NCI-H1930 (cell line): ENCODE data around the gene CNOT1.
A peak's percentile ranks its signal among the peaks of the same experiment; 100 is the strongest.

Source experiments
- DNase-seq, 2 experiments: peaks; one replicate each; lab custom pipeline; 2025; lab: John Stamatoyannopoulos, UW

The CNOT1 gene

GRCh38 chr16:58516768-58517107 lies 112.9 kb downstream of the CNOT1 start:
- no peak for DNase-seq

GRCh38 chr16:58515871-58516767 lies 113.5 kb downstream of the CNOT1 start:
- no peak for DNase-seq

- DNase-seq: peak; percentile 39 to 65
Observed at GRCh38 chr16:58515125-58515870, 114.3 kb downstream of the CNOT1 start, which contains the start of gene SETD6. SETD6 (plus strand) TSS chr16:58515517; CDS start chr16:58515538, 21 bp downstream.

GRCh38 chr16:58513874-58514273 lies 115.8 kb downstream of the CNOT1 start:
- DNase-seq: no peak

- DNase-seq: peak; percentile 40 to 52
Observed at GRCh38 chr16:58511933-58512815, 117.5 kb downstream of the CNOT1 start.

GRCh38 chr16:58510776-58511628 lies 118.6 kb downstream of the CNOT1 start:
- DNase-seq: no peak

- no peak for DNase-seq
Observed at GRCh38 chr16:58510097-58510775, 119.4 kb downstream of the CNOT1 start.

- DNase-seq: no peak
Observed at GRCh38 chr16:58509256-58510096, 120.2 kb downstream of the CNOT1 start.

- DNase-seq: no peak
Observed at GRCh38 chr16:58508671-58509251, 120.9 kb downstream of the CNOT1 start.

- no peak for DNase-seq
Observed at GRCh38 chr16:58507963-58508670, 121.5 kb downstream of the CNOT1 start.

- no peak for DNase-seq
Observed at GRCh38 chr16:58507195-58507962, 122.2 kb downstream of the CNOT1 start.

GRCh38 chr16:58506241-58507194 lies 123.1 kb downstream of the CNOT1 start:
- no peak for DNase-seq

- no peak for DNase-seq
Observed at GRCh38 chr16:58503863-58504688, 125.5 kb downstream of the CNOT1 start.

- DNase-seq: no peak
Observed at GRCh38 chr16:58503166-58503862, 126.3 kb downstream of the CNOT1 start.
